Thoracic aorta (tissue), 2 donors: Measurements from ENCODE around the gene TNRC6B. TPM values are rescaled to one million over a fixed set of nuclear protein-coding genes. Genes with fewer than 3 reads are reported as not detected.

Experiments used
- ATAC-seq: fragments of 150-250 bp; one replicate; pipeline ENCODE4 v1.8.0; 2017; ENCODE audit warnings: low read depth; ENCODE audit not compliant: insufficient number of reproducible peaks, low FRiP score
- DNase-seq: peaks from one replicate; pipeline ENCODE4 v3.0.0-alpha.2; 2020; ENCODE audit warnings: low spot score
- H3K27ac ChIP-seq, 2 donors: fragments of 200-600 bp; sonication (generic); 1 replicate in 1 of 2; 2 replicates in 1 of 2; pipeline ENCODE4 v1.5.1; 2016; ENCODE audit warnings: mild to moderate bottlenecking in 2 of 2, moderate library complexity in 2 of 2
- H3K27me3 ChIP-seq: fragments of 200-600 bp; sonication (generic); replicated peaks from 2 replicates; pipeline ENCODE4 v1.6.0; 2016; ENCODE audit warnings: mild to moderate bottlenecking; ENCODE audit not compliant: insufficient read depth
- H3K36me3 ChIP-seq: fragments of 200-600 bp; sonication (generic); one replicate; pipeline ENCODE4 v1.5.1; 2016
- H3K4me1 ChIP-seq, 2 donors: fragments of 200-600 bp; sonication (generic); 1 replicate in 1 of 2; 2 replicates in 1 of 2; pipeline versions ENCODE4 v1.5.1 to v1.6.0; 2016; ENCODE audit warnings: low read depth in 2 of 2, mild to moderate bottlenecking in 1 of 2; ENCODE audit not compliant: control insufficient read depth in 1 of 2
- H3K4me3 ChIP-seq: fragments of 200-600 bp; sonication (generic); 2 replicates; pipeline ENCODE4 v1.5.1; 2016; ENCODE audit warnings: mild to moderate bottlenecking
- H3K9me3 ChIP-seq: fragments of 200-600 bp; sonication (generic); 2 replicates; pipeline ENCODE4 v1.5.1; 2016
- CTCF ChIP-seq: fragments of 200-600 bp; sonication (generic); IDR thresholded peaks from one replicate; pipeline ENCODE4 v1.5.1; 2019; ENCODE audit warnings: antibody characterized with exemption
- total RNA-seq, 2 donors: library from RNA; depleted of rRNA; stranded (reverse); fragments of >200 nt; gene quantifications; one replicate each; pipeline versions ENCODE4 v1.1.0 to v1.2.3, GENCODE V29; 2016

Gene TNRC6B
- total RNA-seq, 2 donors from 2014 or later: 58.5 to 98.0 TPM

DNA sequence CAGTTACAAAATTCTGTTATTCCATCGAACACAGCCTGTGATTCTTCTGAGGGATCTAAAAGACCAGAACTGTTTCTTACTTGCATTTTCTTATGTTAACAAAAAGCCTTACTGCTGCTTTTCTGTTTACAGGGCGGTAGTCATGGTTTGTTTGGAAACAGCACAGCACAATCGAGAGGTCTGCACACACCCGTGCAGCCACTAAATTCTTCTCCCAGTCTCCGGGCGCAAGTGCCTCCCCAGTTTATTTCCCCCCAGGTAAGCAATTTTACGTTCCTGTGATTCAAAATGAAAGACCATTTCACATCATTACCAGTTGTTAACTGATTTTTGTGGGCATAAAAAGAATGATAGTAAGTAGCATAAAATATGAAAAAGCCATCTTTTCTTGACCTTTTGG is 107.8 kb downstream of the TNRC6B start:
- no peak for TF ChIP-seq CTCF
- no peaks in the 10 kb centered on the region for H3K27me3 ChIP-seq
- peaks cover 32% of the 10 kb centered on the region for H3K36me3 ChIP-seq
- H3K9me3 ChIP-seq: no peaks in the 10 kb centered on the region
- no peak for DNase-seq
- ATAC-seq: no peak
- H3K27ac ChIP-seq: no peak overlapping the region
- no peaks in the 10 kb centered on the region for H3K4me1 ChIP-seq
- no peak overlapping the region for H3K4me3 ChIP-seq

DNA sequence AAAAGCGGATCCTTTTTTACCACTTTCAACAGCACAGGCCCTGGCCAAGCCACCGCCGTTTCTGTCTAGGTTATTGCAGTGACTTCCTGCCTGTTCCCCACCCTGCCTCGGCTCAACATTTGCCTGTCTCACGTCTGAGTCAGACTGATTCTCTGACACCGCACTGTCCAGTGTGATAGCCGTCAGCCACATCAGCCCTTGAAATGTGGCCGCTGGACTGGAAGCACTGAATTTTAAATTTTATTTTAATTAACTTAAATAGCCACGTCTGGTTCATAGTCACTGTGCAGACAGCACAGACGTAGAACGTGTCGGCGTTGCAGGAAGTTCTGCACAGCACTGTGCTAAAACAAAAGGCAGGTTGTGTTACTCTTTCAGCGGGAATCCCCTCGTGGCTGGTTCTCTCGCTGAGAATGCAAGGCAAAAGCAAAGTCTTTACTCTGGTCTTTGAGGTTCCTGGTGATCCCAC is 112.3 kb downstream of the TNRC6B start:
- Histone ChIP-seq H3K4me3 (no peak overlapping the region), H3K27me3 (no peaks in the 10 kb centered on the region), H3K4me1 (no peaks in the 10 kb centered on the region), H3K9me3 (no peaks in the 10 kb centered on the region), H3K27ac (no peak overlapping the region), H3K36me3 (peaks cover 38% of the 10 kb centered on the region)
- no peak for DNase-seq
- no peak for ATAC-seq
- TF ChIP-seq CTCF: no peak

GRCh38 chr22:40290516-40290915 is 112.8 kb downstream of the TNRC6B start:
- no peaks in the 10 kb centered on the region for H3K27me3 ChIP-seq
- ATAC-seq: no peak
- no peak overlapping the region for H3K27ac ChIP-seq
- DNase-seq: no peak
- no peaks in the 10 kb centered on the region for H3K4me1 ChIP-seq
- TF ChIP-seq CTCF: no peak
- peaks cover 38% of the 10 kb centered on the region for H3K36me3 ChIP-seq
- no peak overlapping the region for H3K4me3 ChIP-seq
- no peaks in the 10 kb centered on the region for H3K9me3 ChIP-seq

DNA sequence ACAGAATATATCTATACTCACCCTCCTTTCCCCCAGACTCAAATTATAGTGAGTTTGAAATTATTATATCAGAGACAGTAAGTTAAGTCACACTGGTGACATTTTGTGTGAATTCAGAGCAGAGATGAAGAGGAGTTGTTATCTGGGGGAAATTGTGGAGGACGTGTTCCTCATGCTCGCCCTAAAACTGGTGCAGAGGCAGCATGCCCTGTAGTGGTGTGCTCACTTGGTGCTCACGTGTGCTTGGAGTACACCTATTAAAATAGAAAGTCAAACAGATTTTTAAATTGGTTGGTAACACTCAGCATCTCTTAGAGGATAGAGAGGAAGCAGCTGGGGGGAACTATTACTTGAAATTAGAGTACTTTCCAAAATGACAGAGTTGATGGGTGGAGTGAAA is 117.0 kb downstream of the TNRC6B start:
- no peak for ATAC-seq

DNA sequence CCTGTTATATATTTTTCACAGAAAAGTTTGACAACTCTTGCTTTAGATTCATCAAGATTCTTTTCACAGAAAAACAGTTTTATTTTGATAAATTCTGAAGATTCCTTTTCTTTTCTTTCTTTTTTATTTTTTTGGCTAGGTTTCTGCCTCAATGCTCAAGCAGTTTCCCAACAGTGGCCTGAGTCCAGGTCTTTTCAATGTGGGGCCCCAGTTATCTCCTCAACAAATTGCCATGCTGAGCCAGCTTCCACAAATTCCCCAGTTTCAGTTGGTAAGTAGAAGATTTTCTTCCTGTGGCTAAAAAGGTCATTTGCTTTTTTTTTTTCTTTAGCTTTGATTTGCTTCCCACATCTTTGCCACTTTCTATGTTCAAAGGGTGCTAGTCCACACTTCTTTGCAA is 122.6 kb downstream of the TNRC6B start:
- H3K36me3 ChIP-seq: peaks cover 22% of the 10 kb centered on the region
- no peak overlapping the region for H3K4me3 ChIP-seq
- H3K9me3 ChIP-seq: no peaks in the 10 kb centered on the region
- TF ChIP-seq CTCF: no peak
- H3K27me3 ChIP-seq: no peaks in the 10 kb centered on the region
- DNase-seq: no peak
- H3K4me1 ChIP-seq: peaks cover 0 to 9% of the 10 kb centered on the region in 2 donors
- ATAC-seq: no peak
- no peak overlapping the region for H3K27ac ChIP-seq

More for the DNA sequence above, 117.0 kb downstream of the TNRC6B start:
- no peak overlapping the region for H3K27ac ChIP-seq
- H3K36me3 ChIP-seq: peaks cover 13% of the 10 kb centered on the region
- H3K27me3 ChIP-seq: no peaks in the 10 kb centered on the region
- H3K4me1 ChIP-seq: peaks cover 0 to 6% of the 10 kb centered on the region in 2 donors
- H3K4me3 ChIP-seq: no peak overlapping the region
- DNase-seq: no peak
- no peak for TF ChIP-seq CTCF
- no peaks in the 10 kb centered on the region for H3K9me3 ChIP-seq
